Activated T-cell treated with anti-CD3 and anti-CD28 coated beads, Interleukin-2, amount 50 U/mL, for 24 hours (primary cell): Measurements from ENCODE around the gene JAM2.

Source experiments
- DNase-seq: peaks from one replicate; pipeline ENCODE4 v3.0.0-alpha.2; 2020
- H3K27ac Mint-ChIP-seq: 2 replicates; pipeline ENCODE4 v1.8.0; 2020; ENCODE audit warnings: mild to moderate bottlenecking, mixed read lengths
- H3K27me3 Mint-ChIP-seq: 2 replicates; pipeline ENCODE4 v1.8.0; 2020; ENCODE audit warnings: mixed read lengths
- H3K36me3 Mint-ChIP-seq: 2 replicates; pipeline ENCODE4 v1.8.0; 2020; ENCODE audit warnings: low read depth, mixed read lengths
- H3K4me1 Mint-ChIP-seq: 2 replicates; pipeline ENCODE4 v1.8.0; 2020; ENCODE audit warnings: low read depth, mixed read lengths
- H3K4me3 Mint-ChIP-seq: 2 replicates; pipeline ENCODE4 v1.8.0; 2020; ENCODE audit warnings: mild to moderate bottlenecking, moderate library complexity, mixed read lengths
- H3K9me3 Mint-ChIP-seq: 2 replicates; pipeline ENCODE4 v1.8.0; 2020; ENCODE audit warnings: mixed read lengths

JAM2 gene

GRCh38 chr21:25757531-25757930 is 118.5 kb downstream of the JAM2 start:
- Mint-ChIP-seq H3K27me3 (no peaks in the 10 kb centered on the region), H3K4me3 (no peak overlapping the region), H3K4me1 (peaks cover 34% of the 10 kb centered on the region), H3K9me3 (no peaks in the 10 kb centered on the region), H3K36me3 (peaks cover 89% of the 10 kb centered on the region), H3K27ac (no peak overlapping the region)
- no peak for DNase-seq

- Mint-ChIP-seq H3K4me3 (no peak overlapping the region), H3K36me3 (peaks cover 91% of the 10 kb centered on the region), H3K4me1 (peaks cover 34% of the 10 kb centered on the region), H3K9me3 (no peaks in the 10 kb centered on the region), H3K27ac (peak overlapping the region; percentile 84), H3K27me3 (no peaks in the 10 kb centered on the region)
- no peak for DNase-seq
Measured at GRCh38 chr21:25759573-25759972, 120.5 kb downstream of the JAM2 start.

GRCh38 chr21:25760061-25760460 is 121.0 kb downstream of the JAM2 start:
- no peak overlapping the region for H3K4me3 Mint-ChIP-seq
- peaks cover 34% of the 10 kb centered on the region for H3K4me1 Mint-ChIP-seq
- H3K27me3 Mint-ChIP-seq, result no peaks in the 10 kb centered on the region
- H3K27ac Mint-ChIP-seq, result peak overlapping the region; percentile 84
- no peaks in the 10 kb centered on the region for H3K9me3 Mint-ChIP-seq
- no peak for DNase-seq
- H3K36me3 Mint-ChIP-seq, result peaks cover 90% of the 10 kb centered on the region

- H3K27ac Mint-ChIP-seq, result peak overlapping the region; percentile 84
Measured at GRCh38 chr21:25760677-25761076, 121.6 kb downstream of the JAM2 start.

GRCh38 chr21:25764065-25764464 is 125.0 kb downstream of the JAM2 start:
- Mint-ChIP-seq H3K9me3 (no peaks in the 10 kb centered on the region), H3K27ac (no peak overlapping the region), H3K4me3 (no peak overlapping the region), H3K27me3 (no peaks in the 10 kb centered on the region), H3K36me3 (peaks cover 91% of the 10 kb centered on the region), H3K4me1 (peaks cover 16% of the 10 kb centered on the region)
- no peak for DNase-seq

More at GRCh38 chr21:25760677-25761076, 121.6 kb downstream of the JAM2 start:
- H3K4me1 Mint-ChIP-seq, result peaks cover 32% of the 10 kb centered on the region
- peaks cover 90% of the 10 kb centered on the region for H3K36me3 Mint-ChIP-seq
- H3K27me3 Mint-ChIP-seq, result no peaks in the 10 kb centered on the region
- no peak for DNase-seq
- no peak overlapping the region for H3K4me3 Mint-ChIP-seq
- no peaks in the 10 kb centered on the region for H3K9me3 Mint-ChIP-seq
